ENCODE measurements around the gene OR9Q2. TPM values are rescaled to one million over a fixed set of nuclear protein-coding genes. Genes with fewer than 3 reads are reported as not detected.

Gene OR9Q2
- total and polyA plus RNA-seq, 2 of the 13 experiments (the other 11 are each of a cell fraction or from before 2014, with no cell fraction given) = not detected

DNA sequence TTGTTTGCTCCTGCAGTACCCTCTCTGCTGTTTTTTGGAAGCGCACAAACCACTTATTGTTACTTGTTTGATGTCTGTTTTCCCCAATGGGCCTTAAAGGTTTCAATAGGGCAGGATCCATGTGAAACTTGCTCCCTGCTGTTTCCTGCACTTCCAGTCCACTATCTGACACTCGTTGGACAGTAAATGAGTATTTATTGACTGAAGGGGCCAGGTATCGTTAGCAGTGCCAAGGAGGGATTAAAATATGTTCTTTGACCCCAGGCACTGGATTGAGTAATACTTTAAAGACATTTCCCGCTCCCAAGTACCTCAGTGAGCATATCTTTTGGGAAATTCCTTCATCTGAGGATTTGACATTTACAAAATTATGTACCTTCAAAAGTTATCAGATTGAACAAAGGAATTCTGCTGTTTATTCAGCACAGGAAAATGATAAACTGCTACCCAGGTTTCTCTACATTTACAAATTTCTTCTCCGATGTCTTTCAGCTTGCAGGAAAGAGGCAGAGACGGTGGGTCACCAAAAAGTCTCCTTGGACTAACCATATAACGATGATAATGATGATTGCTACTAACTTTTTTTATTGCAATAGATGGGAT is 23.3 kb upstream of the OR9Q2 start (continued):
- TF ChIP-seq SP5 (CRISPR knock-in tag; IDR thresholded peaks at IDR 0.05; ENCODE audit: borderline replicate concordance, low read depth) = peak; percentile 64; the same call in 1 of the 2 replicates
- TF ChIP-seq ZSCAN30 (CRISPR knock-in tag; IDR thresholded peaks at IDR 0.05) = no peak
- TF ChIP-seq NKX3-1 (CRISPR knock-in tag; IDR thresholded peaks at IDR 0.05) = no peak
- TF ChIP-seq ZNF136 (CRISPR knock-in tag; IDR thresholded peaks at IDR 0.05; ENCODE audit: low read depth) = no peak
- TF ChIP-seq ZNF24 (IDR thresholded peaks at IDR 0.05) = no peak
- no peak for TF ChIP-seq ZNF589 (CRISPR knock-in tag; conservative IDR thresholded peaks at IDR 0.05)
- peak; percentile 99 for TF ChIP-seq ZBTB39 (CRISPR knock-in tag; IDR thresholded peaks at IDR 0.05)
- no peak for TF ChIP-seq ZNF720 (CRISPR knock-in tag; IDR thresholded peaks at IDR 0.05)
- peak; percentile 98 for TF ChIP-seq NFIC (IDR thresholded peaks at IDR 0.05; ENCODE audit: low read length)
- TF ChIP-seq ZFYVE20 (CRISPR knock-in tag; IDR thresholded peaks at IDR 0.05; ENCODE audit: borderline replicate concordance, low read depth) = no peak
- no peak for TF ChIP-seq ARID2 (CRISPR knock-in tag; IDR thresholded peaks at IDR 0.05; ENCODE audit: borderline replicate concordance)
- no peak for TF ChIP-seq ZNF780A (CRISPR knock-in tag; IDR thresholded peaks at IDR 0.05)
- no peak for TF ChIP-seq REL (CRISPR knock-in tag; conservative IDR thresholded peaks at IDR 0.05)
- TF ChIP-seq ZNF101 (CRISPR knock-in tag; IDR thresholded peaks at IDR 0.05; ENCODE audit: borderline replicate concordance, low read depth) = no peak
- TF ChIP-seq ZBTB3 (CRISPR knock-in tag; IDR thresholded peaks at IDR 0.05; ENCODE audit: borderline replicate concordance, low read depth) = peak; percentile 68; the same call in 1 of the 2 replicates
- TF ChIP-seq SP4 (CRISPR knock-in tag; IDR thresholded peaks at IDR 0.05) = no peak
- TF ChIP-seq ZBTB42 (CRISPR knock-in tag; IDR thresholded peaks at IDR 0.05) = no peak
- TF ChIP-seq RAD21 (CRISPR knock-in tag; IDR thresholded peaks at IDR 0.05) = no peak
- TF ChIP-seq, protein P1, sequence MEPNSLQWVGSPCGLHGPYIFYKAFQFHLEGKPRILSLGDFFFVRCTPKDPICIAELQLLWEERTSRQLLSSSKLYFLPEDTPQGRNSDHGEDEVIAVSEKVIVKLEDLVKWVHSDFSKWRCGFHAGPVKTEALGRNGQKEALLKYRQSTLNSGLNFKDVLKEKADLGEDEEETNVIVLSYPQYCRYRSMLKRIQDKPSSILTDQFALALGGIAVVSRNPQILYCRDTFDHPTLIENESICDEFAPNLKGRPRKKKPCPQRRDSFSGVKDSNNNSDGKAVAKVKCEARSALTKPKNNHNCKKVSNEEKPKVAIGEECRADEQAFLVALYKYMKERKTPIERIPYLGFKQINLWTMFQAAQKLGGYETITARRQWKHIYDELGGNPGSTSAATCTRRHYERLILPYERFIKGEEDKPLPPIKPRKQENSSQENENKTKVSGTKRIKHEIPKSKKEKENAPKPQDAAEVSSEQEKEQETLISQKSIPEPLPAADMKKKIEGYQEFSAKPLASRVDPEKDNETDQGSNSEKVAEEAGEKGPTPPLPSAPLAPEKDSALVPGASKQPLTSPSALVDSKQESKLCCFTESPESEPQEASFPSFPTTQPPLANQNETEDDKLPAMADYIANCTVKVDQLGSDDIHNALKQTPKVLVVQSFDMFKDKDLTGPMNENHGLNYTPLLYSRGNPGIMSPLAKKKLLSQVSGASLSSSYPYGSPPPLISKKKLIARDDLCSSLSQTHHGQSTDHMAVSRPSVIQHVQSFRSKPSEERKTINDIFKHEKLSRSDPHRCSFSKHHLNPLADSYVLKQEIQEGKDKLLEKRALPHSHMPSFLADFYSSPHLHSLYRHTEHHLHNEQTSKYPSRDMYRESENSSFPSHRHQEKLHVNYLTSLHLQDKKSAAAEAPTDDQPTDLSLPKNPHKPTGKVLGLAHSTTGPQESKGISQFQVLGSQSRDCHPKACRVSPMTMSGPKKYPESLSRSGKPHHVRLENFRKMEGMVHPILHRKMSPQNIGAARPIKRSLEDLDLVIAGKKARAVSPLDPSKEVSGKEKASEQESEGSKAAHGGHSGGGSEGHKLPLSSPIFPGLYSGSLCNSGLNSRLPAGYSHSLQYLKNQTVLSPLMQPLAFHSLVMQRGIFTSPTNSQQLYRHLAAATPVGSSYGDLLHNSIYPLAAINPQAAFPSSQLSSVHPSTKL (CRISPR knock-in tag; IDR thresholded peaks at IDR 0.05) = peak; percentile 98
- no peak for TF ChIP-seq MBD4 (IDR thresholded peaks at IDR 0.05; ENCODE audit: borderline replicate concordance, low read length)
- no peak for TF ChIP-seq ZNF557 (CRISPR knock-in tag; IDR thresholded peaks at IDR 0.05)
- no peak for TF ChIP-seq RBM39 (IDR thresholded peaks at IDR 0.05; ENCODE audit: low read depth, low read length, poor library complexity, severe bottlenecking)
- TF ChIP-seq TFDP1 (CRISPR knock-in tag; IDR thresholded peaks at IDR 0.05; ENCODE audit: borderline replicate concordance) = peak; percentile 62; the same call in 1 of the 2 replicates
- TF ChIP-seq NFYC (CRISPR knock-in tag; IDR thresholded peaks at IDR 0.05) = no peak

Data from HepG2 (cell line).